Neuronal stem cell (in vitro differentiated cells): ENCODE results near the gene FKBP9.
A peak's percentile ranks its signal among the peaks of the same experiment; 100 is the strongest.

Experiments
- DNase-seq: peaks from one replicate; pipeline ENCODE4 v3.0.0-alpha.2; 2013; ENCODE audit warnings: low spot score
- H2AFZ ChIP-seq: one replicate; pipeline ENCODE4 v1.6.1; 2013; ENCODE audit warnings: mild to moderate bottlenecking, low read length, inconsistent platforms
- H2AK5ac ChIP-seq: 2 replicates; pipeline ENCODE4 v1.6.1; 2013; ENCODE audit warnings: low read depth, mild to moderate bottlenecking, inconsistent platforms, low read length, moderate library complexity, mixed read lengths
- H2BK120ac ChIP-seq: 2 replicates; pipeline ENCODE4 v1.6.1; 2013; ENCODE audit warnings: low read depth, mild to moderate bottlenecking, inconsistent platforms, low read length, moderate library complexity, mixed read lengths
- H2BK12ac ChIP-seq: one replicate; pipeline ENCODE4 v1.6.1; 2013; ENCODE audit warnings: low read length, inconsistent platforms
- H2BK15ac ChIP-seq: 2 replicates; pipeline ENCODE4 v1.6.1; 2013; ENCODE audit warnings: mild to moderate bottlenecking, low read length, inconsistent platforms, mixed read lengths
- H2BK5ac ChIP-seq: one replicate; pipeline ENCODE4 v1.6.1; 2013; ENCODE audit warnings: inconsistent platforms, mild to moderate bottlenecking, low read length, moderate library complexity
- H3K14ac ChIP-seq: one replicate; pipeline ENCODE4 v1.6.1; 2013; ENCODE audit warnings: low read length, inconsistent platforms
- H3K18ac ChIP-seq: 2 replicates; pipeline ENCODE4 v1.6.1; 2013; ENCODE audit warnings: low read length, inconsistent platforms
- H3K23ac ChIP-seq: 2 replicates; pipeline ENCODE4 v1.6.1; 2013; ENCODE audit warnings: low read depth, mild to moderate bottlenecking, mixed read lengths, low read length, inconsistent platforms; ENCODE audit not compliant: poor library complexity
- H3K27ac ChIP-seq: replicated peaks from 3 replicates; pipeline ENCODE4 v1.5.1; 2013; ENCODE audit warnings: low read length, inconsistent platforms
- H3K27me3 ChIP-seq, 3 experiments: 2 replicates each; pipeline ENCODE4 v1.6.1; 2013; ENCODE audit warnings: low read length in 3 of 3, mild to moderate bottlenecking in 2 of 3, inconsistent platforms in 1 of 3, low read depth in 1 of 3, mixed read lengths in 1 of 3, moderate library complexity in 1 of 3; ENCODE audit not compliant: control insufficient read depth in 3 of 3, insufficient read depth in 3 of 3
- H3K36me3 ChIP-seq, 2 donors: replicated peaks in 1 of 2; 2 replicates each; pipeline ENCODE4 v1.6.1; 2013; ENCODE audit warnings: low read length in 2 of 2; ENCODE audit not compliant: control insufficient read depth in 2 of 2, insufficient read depth in 2 of 2
- H3K4ac ChIP-seq: 2 replicates; pipeline ENCODE4 v1.6.1; 2013; ENCODE audit warnings: inconsistent platforms, mild to moderate bottlenecking, low read length, moderate library complexity
- H3K4me1 ChIP-seq, 2 donors: 1 replicate in 1 of 2; 2 replicates in 1 of 2; pipeline ENCODE4 v1.6.1; 2013; ENCODE audit warnings: low read length in 2 of 2, low read depth in 1 of 2; ENCODE audit not compliant: control insufficient read depth in 2 of 2, insufficient read depth in 1 of 2
- H3K4me2 ChIP-seq: one replicate; pipeline ENCODE4 v1.6.1; 2013; ENCODE audit warnings: mild to moderate bottlenecking, low read length, inconsistent platforms; ENCODE audit not compliant: insufficient read depth, poor library complexity, severe bottlenecking
- H3K4me3 ChIP-seq, 2 donors: 2 replicates each; pipeline ENCODE4 v1.5.1; 2013; ENCODE audit warnings: low read length in 2 of 2, mild to moderate bottlenecking in 2 of 2, inconsistent platforms in 1 of 2, moderate library complexity in 1 of 2
- H3K79me1 ChIP-seq: one replicate; pipeline ENCODE4 v1.6.1; 2013; ENCODE audit warnings: low read depth, mild to moderate bottlenecking, inconsistent platforms, low read length, moderate library complexity
- H3K9ac ChIP-seq: one replicate; pipeline ENCODE4 v1.6.1; 2013; ENCODE audit warnings: mild to moderate bottlenecking, low read depth, low read length, inconsistent platforms; ENCODE audit not compliant: poor library complexity
- H3K9me3 ChIP-seq, 2 donors: replicated peaks in 1 of 2; 2 replicates each; pipeline versions ENCODE3 to v1.6.1; 2013; ENCODE audit warnings: low read length in 2 of 2, mild to moderate bottlenecking in 2 of 2, inconsistent platforms in 1 of 2, low read depth in 1 of 2, mixed read lengths in 1 of 2, moderate library complexity in 1 of 2; ENCODE audit not compliant: control insufficient read depth in 2 of 2, insufficient read depth in 1 of 2
- H4K8ac ChIP-seq: one replicate; pipeline ENCODE4 v1.6.1; 2013; ENCODE audit warnings: low read depth, mild to moderate bottlenecking, inconsistent platforms, low read length, moderate library complexity
- H4K91ac ChIP-seq: one replicate; pipeline ENCODE4 v1.6.1; 2013; ENCODE audit warnings: low read length, low read depth, mild to moderate bottlenecking, inconsistent platforms; ENCODE audit not compliant: poor library complexity
- WGBS, 2 donors: extraction: QIAGEN DNeasy Blood & Tissue Kit; methylation state at CpG; one replicate each; pipeline ENCODE4 v1.1.7; 2013; ENCODE audit warnings: missing lambda C conversion rate in 2 of 2, mixed read lengths in 1 of 2; ENCODE audit not compliant: insufficient read length in 2 of 2, insufficient replicate concordance in 1 of 2; ENCODE audit errors: extremely low coverage in 2 of 2; 5-methylcytosine and 5-hydroxymethylcytosine counted together

Gene FKBP9

GRCh38 chr7:32942415-32943251 lies 14.6 kb upstream of the FKBP9 start:
- Histone ChIP-seq H3K27me3 (peaks cover 0 to 2% (median 0%) of the 10 kb centered on the region in 3 experiments), H3K18ac (peak overlapping the region; percentile 93)

GRCh38 chr7:32943252-32944030 lies 13.8 kb upstream of the FKBP9 start:
- Histone ChIP-seq H2AK5ac (no peak overlapping the region), H3K23ac (no peak overlapping the region), H3K18ac (no peak overlapping the region), H3K4me1 (peaks cover 2 to 3% of the 10 kb centered on the region in 2 donors), H3K27ac (no peak overlapping the region), H4K91ac (no peak overlapping the region), H3K9ac (no peak overlapping the region), H3K9me3 (peaks cover 2 to 14% of the 10 kb centered on the region in 2 donors), H3K4me2 (no peak overlapping the region), H3K27me3 (peaks cover 0 to 2% (median 0%) of the 10 kb centered on the region in 3 experiments), H3K14ac (no peak overlapping the region), H3K4ac (no peak overlapping the region), H2BK120ac (no peak overlapping the region), H2BK5ac (no peak overlapping the region), H3K36me3 (peaks cover 0 to 9% of the 10 kb centered on the region in 2 donors), H2BK15ac (no peak overlapping the region), H4K8ac (no peak overlapping the region), H2BK12ac (no peak overlapping the region), H3K79me1 (no peaks in the 10 kb centered on the region), H2AFZ (peak overlapping the region; percentile 98), H3K4me3 (peak overlapping the region in 1 of 2 donors; percentile 89)
- DNase-seq = no peak
- no CpG with 5 or more reads among the region's 6 CpGs for WGBS, 2 donors

More at GRCh38 chr7:32942415-32943251, 14.6 kb upstream of the FKBP9 start:
- Histone ChIP-seq H4K8ac (no peak overlapping the region), H3K14ac (no peak overlapping the region), H3K36me3 (peaks cover 0 to 16% of the 10 kb centered on the region in 2 donors), H2BK15ac (peak overlapping the region; percentile 62), H2AK5ac (no peak overlapping the region), H3K23ac (peak overlapping the region; percentile 95), H3K4me1 (peaks cover 2 to 3% of the 10 kb centered on the region in 2 donors), H2BK12ac (peak overlapping the region; percentile 4), H2AFZ (peak overlapping the region; percentile 98), H4K91ac (no peak overlapping the region), H3K4me3 (peak overlapping the region; percentile 78 to 89), H3K9me3 (peaks cover 2 to 8% of the 10 kb centered on the region in 2 donors), H3K4me2 (peak overlapping the region; percentile 89), H2BK5ac (no peak overlapping the region), H2BK120ac (peak overlapping the region; percentile 93), H3K79me1 (no peaks in the 10 kb centered on the region), H3K27ac (no peak overlapping the region), H3K4ac (no peak overlapping the region), H3K9ac (peak overlapping the region; percentile 89)
- DNase-seq = peak; percentile 59
- no CpG with 5 or more reads among the region's 95 CpGs for WGBS, 2 donors

GRCh38 chr7:32947420-32947983 lies 9.7 kb upstream of the FKBP9 start:
- H2BK12ac ChIP-seq = no peak overlapping the region

More at GRCh38 chr7:32947420-32947983, 9.7 kb upstream of the FKBP9 start:
- Histone ChIP-seq H3K18ac (no peak overlapping the region), H3K79me1 (no peaks in the 10 kb centered on the region), H4K91ac (no peak overlapping the region), H3K27ac (no peak overlapping the region), H4K8ac (no peak overlapping the region), H3K4ac (no peak overlapping the region), H2BK15ac (no peak overlapping the region), H3K4me2 (no peak overlapping the region), H3K23ac (no peak overlapping the region), H3K9me3 (peaks cover 2 to 21% of the 10 kb centered on the region in 2 donors), H3K4me1 (no peaks in the 10 kb centered on the region), H2AFZ (no peak overlapping the region), H3K4me3 (no peak overlapping the region), H2BK5ac (no peak overlapping the region), H3K36me3 (no peaks in the 10 kb centered on the region), H3K27me3 (no peaks in the 10 kb centered on the region), H2BK120ac (no peak overlapping the region), H2AK5ac (no peak overlapping the region), H3K9ac (no peak overlapping the region), H3K14ac (no peak overlapping the region)
- DNase-seq = no peak
- no CpG with 5 or more reads among the region's 3 CpGs for WGBS, 2 donors
